WTC11 (cell line): ENCODE results near the gene C4orf50. TPM values are rescaled to one million over a fixed set of nuclear protein-coding genes. Genes with fewer than 3 reads are reported as not detected.

Experiments
- ATAC-seq: fragments of 200-7000 bp; cut with Tn5 transposase; 2 replicates; pipeline ENCODE4 v1.10.0; 2021; ENCODE audit warnings: mild to moderate bottlenecking, moderate library complexity
- CTCF ChIA-PET: fragments of 300-600 bp; sonication (Branson Sonifier 250); formaldehyde crosslinking; loops from one replicate; lab custom pipeline; 2021; ENCODE audit warnings: antibody characterized with exemption; lab: Charles Lee
- POLR2A ChIA-PET: fragments of 350-600 bp; sonication (Branson Sonifier 250); formaldehyde crosslinking; loops from one replicate; lab custom pipeline; 2021; ENCODE audit warnings: antibody characterized with exemption; lab: Charles Lee
- DNase-seq: peaks from one replicate; pipeline ENCODE4 v3.0.0; 2021; ENCODE audit warnings: low spot score
- H3K27ac Mint-ChIP-seq: 2 replicates; pipeline ENCODE4 v1.8.0; 2021; ENCODE audit warnings: mixed read lengths
- H3K27me3 Mint-ChIP-seq: 2 replicates; pipeline ENCODE4 v1.8.0; 2021; ENCODE audit warnings: low read depth, mild to moderate bottlenecking, moderate library complexity, mixed read lengths
- H3K36me3 Mint-ChIP-seq: 2 replicates; pipeline ENCODE4 v1.8.0; 2021; ENCODE audit warnings: mixed read lengths
- H3K4me1 Mint-ChIP-seq: 2 replicates; pipeline ENCODE4 v1.8.0; 2022; ENCODE audit warnings: mixed read lengths
- H3K4me3 Mint-ChIP-seq: 2 replicates; pipeline ENCODE4 v1.8.0; 2021; ENCODE audit warnings: mild to moderate bottlenecking, moderate library complexity, mixed read lengths
- H3K9me3 Mint-ChIP-seq: 2 replicates; pipeline ENCODE4 v1.8.0; 2021; ENCODE audit warnings: mixed read lengths
- CREB1 ChIP-seq: sonication (generic); formaldehyde crosslinking; IDR thresholded peaks from 2 replicates; pipeline ENCODE4 v1.8.0; 2023; ENCODE audit warnings: mild to moderate bottlenecking, missing genetic modification reagents
- CREM ChIP-seq: sonication (generic); formaldehyde crosslinking; IDR thresholded peaks from 2 replicates; pipeline ENCODE4 v1.8.1; 2022; ENCODE audit warnings: mild to moderate bottlenecking, missing genetic modification reagents, moderate library complexity
- HMGXB4 ChIP-seq: sonication (generic); formaldehyde crosslinking; IDR thresholded peaks from 2 replicates; pipeline ENCODE4 v1.8.1; 2023; ENCODE audit warnings: mild to moderate bottlenecking, moderate library complexity, missing genetic modification reagents
- JAZF1 ChIP-seq: fragments of 250-450 bp; sonication (Bioruptor Pico); IDR thresholded peaks from 2 replicates; pipeline ENCODE4 v1.9.0; 2021; ENCODE audit warnings: moderate library complexity, mild to moderate bottlenecking, inconsistent platforms
- NFATC4 ChIP-seq: fragments of 250-450 bp; sonication (Bioruptor Pico); IDR thresholded peaks from 2 replicates; pipeline ENCODE4 v1.9.0; 2021; ENCODE audit warnings: mild to moderate bottlenecking
- NFE2L1 ChIP-seq: sonication (generic); formaldehyde crosslinking; IDR thresholded peaks from 2 replicates; pipeline ENCODE4 v1.8.1; 2023; ENCODE audit warnings: missing genetic modification reagents
- NR3C1 ChIP-seq: sonication (generic); formaldehyde crosslinking; conservative IDR thresholded peaks from 2 replicates; pipeline ENCODE4 v1.8.1; 2023; ENCODE audit warnings: low read depth, mild to moderate bottlenecking, missing genetic modification reagents
- PRDM15 ChIP-seq: sonication (generic); formaldehyde crosslinking; IDR thresholded peaks from 2 replicates; pipeline ENCODE4 v1.8.0; 2022; ENCODE audit warnings: missing genetic modification reagents
- STAT6 ChIP-seq: sonication (generic); formaldehyde crosslinking; conservative IDR thresholded peaks from 2 replicates; pipeline ENCODE4 v1.8.1; 2023; ENCODE audit warnings: mild to moderate bottlenecking, low read depth, missing genetic modification reagents, moderate library complexity
- TEAD1 ChIP-seq: sonication (generic); formaldehyde crosslinking; IDR thresholded peaks from 2 replicates; pipeline ENCODE4 v1.8.0; 2022; ENCODE audit warnings: mild to moderate bottlenecking, missing genetic modification reagents
- ZNF263 ChIP-seq: sonication (generic); formaldehyde crosslinking; IDR thresholded peaks from 2 replicates; pipeline ENCODE4 v1.8.1; 2022; ENCODE audit warnings: low read depth, mild to moderate bottlenecking, moderate library complexity, missing genetic modification reagents
- ZNF317 ChIP-seq: sonication (generic); formaldehyde crosslinking; IDR thresholded peaks from 2 replicates; pipeline ENCODE4 v1.8.1; 2023; ENCODE audit warnings: low read depth, mild to moderate bottlenecking, moderate library complexity, missing genetic modification reagents, borderline replicate concordance
- ZNF396 ChIP-seq: fragments of 250-450 bp; sonication (Bioruptor Pico); IDR thresholded peaks from 2 replicates; pipeline ENCODE4 v1.8.0; 2021; ENCODE audit warnings: mild to moderate bottlenecking, moderate library complexity, borderline replicate concordance
- total RNA-seq: library from RNA; stranded (reverse); gene quantifications from 3 replicates; pipeline ENCODE4 v1.2.3, GENCODE V29; 2021
- TF ChIP-seq, protein P1 (sequence below): fragments of 250-450 bp; sonication (Bioruptor Pico); IDR thresholded peaks from 2 replicates; pipeline ENCODE4 v1.8.0; 2021; ENCODE audit warnings: mild to moderate bottlenecking
- TF ChIP-seq, protein P2 (sequence below): sonication (generic); formaldehyde crosslinking; IDR thresholded peaks from 2 replicates; pipeline ENCODE4 v1.8.1; 2022; ENCODE audit warnings: mild to moderate bottlenecking, missing genetic modification reagents, moderate library complexity, borderline replicate concordance
- TF ChIP-seq, protein P3 (sequence below): sonication (generic); formaldehyde crosslinking; IDR thresholded peaks from 2 replicates; pipeline ENCODE4 v1.8.1; 2023; ENCODE audit warnings: mild to moderate bottlenecking, missing genetic modification reagents
- TF ChIP-seq, protein P4 (sequence below): sonication (generic); formaldehyde crosslinking; IDR thresholded peaks from 2 replicates; pipeline ENCODE4 v1.8.1; 2022; ENCODE audit warnings: missing genetic modification reagents, borderline replicate concordance
- TF ChIP-seq, protein P5 (sequence below): fragments of 250-450 bp; sonication (Bioruptor Pico); IDR thresholded peaks from 2 replicates; pipeline ENCODE4 v1.9.0; 2021; ENCODE audit warnings: mild to moderate bottlenecking, borderline replicate concordance

C4orf50 gene
- total RNA-seq, 1 experiment from 2014 or later, result 0.17 TPM

GRCh38 chr4:5899881-5900280, 118.3 kb downstream of the C4orf50 start:
- peaks cover 12% of the 10 kb centered on the region for H3K9me3 Mint-ChIP-seq
- peaks cover 8% of the 10 kb centered on the region for H3K36me3 Mint-ChIP-seq
- peaks cover 50% of the 10 kb centered on the region for H3K4me1 Mint-ChIP-seq
- no peak overlapping the region for H3K4me3 Mint-ChIP-seq
- POLR2A ChIA-PET, result no interaction called here
- TF ChIP-seq STAT6 (no peak), TEAD1 (no peak), NR3C1 (CRISPR knock-in tag) (no peak), NFE2L1 (CRISPR knock-in tag) (no peak), CREB1 (CRISPR knock-in tag) (no peak), ZNF396 (CRISPR knock-in tag) (no peak), CREM (no peak), ZNF317 (CRISPR knock-in tag) (no peak), JAZF1 (no peak), HMGXB4 (no peak), ZNF263 (CRISPR knock-in tag) (no peak), NFATC4 (no peak), PRDM15 (no peak)
- TF ChIP-seq, protein P1, sequence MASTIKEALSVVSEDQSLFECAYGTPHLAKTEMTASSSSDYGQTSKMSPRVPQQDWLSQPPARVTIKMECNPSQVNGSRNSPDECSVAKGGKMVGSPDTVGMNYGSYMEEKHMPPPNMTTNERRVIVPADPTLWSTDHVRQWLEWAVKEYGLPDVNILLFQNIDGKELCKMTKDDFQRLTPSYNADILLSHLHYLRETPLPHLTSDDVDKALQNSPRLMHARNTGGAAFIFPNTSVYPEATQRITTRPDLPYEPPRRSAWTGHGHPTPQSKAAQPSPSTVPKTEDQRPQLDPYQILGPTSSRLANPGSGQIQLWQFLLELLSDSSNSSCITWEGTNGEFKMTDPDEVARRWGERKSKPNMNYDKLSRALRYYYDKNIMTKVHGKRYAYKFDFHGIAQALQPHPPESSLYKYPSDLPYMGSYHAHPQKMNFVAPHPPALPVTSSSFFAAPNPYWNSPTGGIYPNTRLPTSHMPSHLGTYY (CRISPR knock-in tag), result no peak
- TF ChIP-seq, protein P2, sequence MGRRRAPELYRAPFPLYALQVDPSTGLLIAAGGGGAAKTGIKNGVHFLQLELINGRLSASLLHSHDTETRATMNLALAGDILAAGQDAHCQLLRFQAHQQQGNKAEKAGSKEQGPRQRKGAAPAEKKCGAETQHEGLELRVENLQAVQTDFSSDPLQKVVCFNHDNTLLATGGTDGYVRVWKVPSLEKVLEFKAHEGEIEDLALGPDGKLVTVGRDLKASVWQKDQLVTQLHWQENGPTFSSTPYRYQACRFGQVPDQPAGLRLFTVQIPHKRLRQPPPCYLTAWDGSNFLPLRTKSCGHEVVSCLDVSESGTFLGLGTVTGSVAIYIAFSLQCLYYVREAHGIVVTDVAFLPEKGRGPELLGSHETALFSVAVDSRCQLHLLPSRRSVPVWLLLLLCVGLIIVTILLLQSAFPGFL, result no peak
- TF ChIP-seq, protein P3, sequence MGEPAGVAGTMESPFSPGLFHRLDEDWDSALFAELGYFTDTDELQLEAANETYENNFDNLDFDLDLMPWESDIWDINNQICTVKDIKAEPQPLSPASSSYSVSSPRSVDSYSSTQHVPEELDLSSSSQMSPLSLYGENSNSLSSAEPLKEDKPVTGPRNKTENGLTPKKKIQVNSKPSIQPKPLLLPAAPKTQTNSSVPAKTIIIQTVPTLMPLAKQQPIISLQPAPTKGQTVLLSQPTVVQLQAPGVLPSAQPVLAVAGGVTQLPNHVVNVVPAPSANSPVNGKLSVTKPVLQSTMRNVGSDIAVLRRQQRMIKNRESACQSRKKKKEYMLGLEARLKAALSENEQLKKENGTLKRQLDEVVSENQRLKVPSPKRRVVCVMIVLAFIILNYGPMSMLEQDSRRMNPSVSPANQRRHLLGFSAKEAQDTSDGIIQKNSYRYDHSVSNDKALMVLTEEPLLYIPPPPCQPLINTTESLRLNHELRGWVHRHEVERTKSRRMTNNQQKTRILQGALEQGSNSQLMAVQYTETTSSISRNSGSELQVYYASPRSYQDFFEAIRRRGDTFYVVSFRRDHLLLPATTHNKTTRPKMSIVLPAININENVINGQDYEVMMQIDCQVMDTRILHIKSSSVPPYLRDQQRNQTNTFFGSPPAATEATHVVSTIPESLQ, result no peak
- TF ChIP-seq, protein P4, sequence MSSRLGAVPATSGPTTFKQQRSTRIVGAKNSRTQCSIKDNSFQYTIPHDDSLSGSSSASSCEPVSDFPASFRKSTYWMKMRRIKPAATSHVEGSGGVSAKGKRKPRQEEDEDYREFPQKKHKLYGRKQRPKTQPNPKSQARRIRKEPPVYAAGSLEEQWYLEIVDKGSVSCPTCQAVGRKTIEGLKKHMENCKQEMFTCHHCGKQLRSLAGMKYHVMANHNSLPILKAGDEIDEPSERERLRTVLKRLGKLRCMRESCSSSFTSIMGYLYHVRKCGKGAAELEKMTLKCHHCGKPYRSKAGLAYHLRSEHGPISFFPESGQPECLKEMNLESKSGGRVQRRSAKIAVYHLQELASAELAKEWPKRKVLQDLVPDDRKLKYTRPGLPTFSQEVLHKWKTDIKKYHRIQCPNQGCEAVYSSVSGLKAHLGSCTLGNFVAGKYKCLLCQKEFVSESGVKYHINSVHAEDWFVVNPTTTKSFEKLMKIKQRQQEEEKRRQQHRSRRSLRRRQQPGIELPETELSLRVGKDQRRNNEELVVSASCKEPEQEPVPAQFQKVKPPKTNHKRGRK, result no peak
- TF ChIP-seq, protein P5, sequence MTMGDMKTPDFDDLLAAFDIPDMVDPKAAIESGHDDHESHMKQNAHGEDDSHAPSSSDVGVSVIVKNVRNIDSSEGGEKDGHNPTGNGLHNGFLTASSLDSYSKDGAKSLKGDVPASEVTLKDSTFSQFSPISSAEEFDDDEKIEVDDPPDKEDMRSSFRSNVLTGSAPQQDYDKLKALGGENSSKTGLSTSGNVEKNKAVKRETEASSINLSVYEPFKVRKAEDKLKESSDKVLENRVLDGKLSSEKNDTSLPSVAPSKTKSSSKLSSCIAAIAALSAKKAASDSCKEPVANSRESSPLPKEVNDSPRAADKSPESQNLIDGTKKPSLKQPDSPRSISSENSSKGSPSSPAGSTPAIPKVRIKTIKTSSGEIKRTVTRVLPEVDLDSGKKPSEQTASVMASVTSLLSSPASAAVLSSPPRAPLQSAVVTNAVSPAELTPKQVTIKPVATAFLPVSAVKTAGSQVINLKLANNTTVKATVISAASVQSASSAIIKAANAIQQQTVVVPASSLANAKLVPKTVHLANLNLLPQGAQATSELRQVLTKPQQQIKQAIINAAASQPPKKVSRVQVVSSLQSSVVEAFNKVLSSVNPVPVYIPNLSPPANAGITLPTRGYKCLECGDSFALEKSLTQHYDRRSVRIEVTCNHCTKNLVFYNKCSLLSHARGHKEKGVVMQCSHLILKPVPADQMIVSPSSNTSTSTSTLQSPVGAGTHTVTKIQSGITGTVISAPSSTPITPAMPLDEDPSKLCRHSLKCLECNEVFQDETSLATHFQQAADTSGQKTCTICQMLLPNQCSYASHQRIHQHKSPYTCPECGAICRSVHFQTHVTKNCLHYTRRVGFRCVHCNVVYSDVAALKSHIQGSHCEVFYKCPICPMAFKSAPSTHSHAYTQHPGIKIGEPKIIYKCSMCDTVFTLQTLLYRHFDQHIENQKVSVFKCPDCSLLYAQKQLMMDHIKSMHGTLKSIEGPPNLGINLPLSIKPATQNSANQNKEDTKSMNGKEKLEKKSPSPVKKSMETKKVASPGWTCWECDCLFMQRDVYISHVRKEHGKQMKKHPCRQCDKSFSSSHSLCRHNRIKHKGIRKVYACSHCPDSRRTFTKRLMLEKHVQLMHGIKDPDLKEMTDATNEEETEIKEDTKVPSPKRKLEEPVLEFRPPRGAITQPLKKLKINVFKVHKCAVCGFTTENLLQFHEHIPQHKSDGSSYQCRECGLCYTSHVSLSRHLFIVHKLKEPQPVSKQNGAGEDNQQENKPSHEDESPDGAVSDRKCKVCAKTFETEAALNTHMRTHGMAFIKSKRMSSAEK (CRISPR knock-in tag), result no peak
- H3K27me3 Mint-ChIP-seq, result peaks cover 96% of the 10 kb centered on the region
- ATAC-seq (no peak), DNase-seq (no peak)
- H3K27ac Mint-ChIP-seq, result no peak overlapping the region
- CTCF ChIA-PET, result interaction anchor here (1.6 kb wide), 1 partner anchor 12 kb away, joined by 4 read pairs; no protein-coding TSS in a partner anchor
